Neuron (in vitro differentiated cells): ENCODE data around the gene ZNF391.
"Not testable (repeated sequence)": the region's sequence is repeated elsewhere in the genome, so short reads cannot be mapped to it uniquely, and the experiment has no call there.

ENCODE experiments used
- H2AFZ ChIP-seq: one replicate; pipeline ENCODE4 v1.6.1; 2013; ENCODE audit warnings: low read depth, mild to moderate bottlenecking, inconsistent platforms, low read length, moderate library complexity
- H3K27me3 ChIP-seq: one replicate; pipeline ENCODE4 v1.6.1; 2013; ENCODE audit warnings: low read length; ENCODE audit not compliant: insufficient read depth
- H3K36me3 ChIP-seq: one replicate; pipeline ENCODE4 v1.6.1; 2013; ENCODE audit warnings: low read length; ENCODE audit not compliant: insufficient read depth
- H3K4me1 ChIP-seq: one replicate; pipeline ENCODE4 v1.6.1; 2013; ENCODE audit warnings: low read length; ENCODE audit not compliant: insufficient read depth
- H3K4me3 ChIP-seq: 2 replicates; pipeline ENCODE4 v1.5.1; 2013; ENCODE audit warnings: mild to moderate bottlenecking, low read length, moderate library complexity
- H3K9me3 ChIP-seq: one replicate; pipeline ENCODE4 v1.6.1; 2013; ENCODE audit warnings: low read length

ZNF391 gene

DNA sequence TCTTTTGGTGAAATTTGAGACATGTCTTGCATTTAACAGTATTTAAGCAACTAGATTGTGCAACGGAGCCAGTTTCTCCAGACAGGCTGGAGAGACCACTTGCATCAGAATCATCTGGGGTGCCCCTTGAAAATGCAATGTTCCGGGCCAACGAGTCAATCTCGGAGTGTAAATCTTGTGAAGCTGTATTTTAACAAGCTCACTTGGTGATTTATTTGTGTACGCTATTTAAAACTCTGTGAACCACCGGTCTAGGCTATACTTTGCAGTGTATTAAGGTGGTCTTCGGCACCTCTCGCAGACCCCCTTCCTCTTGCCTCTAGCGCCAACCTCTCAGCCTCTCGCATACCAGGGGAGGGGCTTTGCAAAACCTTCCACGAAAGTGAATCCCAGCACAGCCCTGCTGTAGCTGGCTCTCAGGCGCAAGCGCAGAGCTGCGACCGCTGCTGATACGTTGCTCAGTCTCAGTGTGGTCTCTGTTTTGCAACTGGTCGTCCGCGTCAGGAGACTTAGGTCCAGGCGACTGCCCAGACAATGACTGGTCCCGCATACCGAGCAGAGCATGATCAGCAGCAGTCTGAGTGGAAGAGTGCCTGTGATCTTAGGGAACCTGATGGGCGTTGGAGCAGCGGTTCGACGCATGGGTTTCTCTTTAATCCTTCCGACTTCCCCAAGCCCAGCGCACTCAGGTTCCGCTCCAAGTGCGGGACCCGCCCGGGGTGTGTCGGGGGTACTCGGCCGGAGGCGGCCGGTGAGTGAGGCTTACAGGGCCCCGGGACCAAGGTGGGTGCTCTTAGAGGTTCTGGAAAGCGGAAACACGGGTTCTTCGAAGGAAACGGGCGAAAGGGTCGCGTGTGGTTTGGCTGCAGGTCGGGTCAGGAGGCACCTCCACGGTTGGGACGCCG lies at the start of gene ZNF391:
Gene ZNF391, plus strand, starts transcription at position 467 of the 905 bp plus-strand sequence. CDS start 11,612 bp downstream, outside the sequence.
- Histone ChIP-seq H2AFZ (peak within 1 kb of the TSS; percentile 77), H3K36me3 (no peaks in the 10 kb centered on the region), H3K4me3 (peak within 1 kb of the TSS; percentile 49), H3K4me1 (peaks cover 7% of the 10 kb centered on the region), H3K9me3 (no peaks in the 10 kb centered on the region), H3K27me3 (no peaks in the 10 kb centered on the region)

DNA sequence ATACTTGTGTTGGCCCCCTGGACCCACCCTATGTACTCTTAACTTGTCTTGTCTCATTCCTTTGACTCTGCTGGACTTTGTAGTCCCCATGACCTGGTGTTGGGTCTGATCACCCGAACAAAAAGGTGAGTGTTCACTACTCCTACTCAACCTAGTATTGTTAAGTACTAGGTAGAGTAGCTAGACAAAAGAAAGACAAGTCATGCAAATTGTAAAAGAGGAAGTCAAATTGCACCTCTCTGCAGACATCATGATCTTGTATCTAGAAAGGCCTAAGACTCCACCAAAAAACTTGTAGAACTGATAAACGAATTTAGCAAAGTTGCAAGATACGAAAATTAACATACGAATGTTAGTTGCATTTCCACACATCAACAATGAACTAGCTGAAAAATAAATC lies 35.7 kb upstream of the ZNF391 start:
- Histone ChIP-seq H3K4me1 (no peaks in the 10 kb centered on the region), H2AFZ (no peak overlapping the region), H3K4me3 (no peak overlapping the region), H3K36me3 (no peaks in the 10 kb centered on the region), H3K27me3 (no peaks in the 10 kb centered on the region), H3K9me3 (no peaks in the 10 kb centered on the region)

DNA sequence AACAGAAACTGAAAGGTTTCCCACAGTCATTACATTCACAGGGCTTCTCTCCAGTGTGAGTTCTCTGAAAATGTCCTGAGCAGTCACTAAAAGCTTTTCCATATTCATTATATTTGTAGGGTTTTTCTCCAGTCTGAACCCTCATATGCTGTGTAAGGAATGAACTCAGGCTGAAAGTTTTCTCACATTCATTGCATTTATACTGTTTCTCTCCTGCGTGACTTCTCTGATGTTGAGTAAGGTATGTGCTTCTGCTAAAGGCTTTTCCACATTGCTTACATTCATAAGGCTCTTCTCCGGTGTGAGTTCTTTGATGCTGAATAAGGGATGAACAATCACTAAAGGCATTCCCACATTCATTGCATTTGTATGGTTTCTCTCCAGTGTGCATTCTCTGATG lies 29.8 kb upstream of the ZNF391 start:
- H3K36me3 ChIP-seq = no peaks in the 10 kb centered on the region
- H2AFZ ChIP-seq = no peak overlapping the region
- H3K4me1 ChIP-seq = no peaks in the 10 kb centered on the region
- peaks cover 6% of the 10 kb centered on the region for H3K9me3 ChIP-seq
- no peaks in the 10 kb centered on the region for H3K27me3 ChIP-seq
- no peak overlapping the region for H3K4me3 ChIP-seq

GRCh38 chr6:27359231-27359630 lies 29.3 kb upstream of the ZNF391 start:
- no peak overlapping the region for H2AFZ ChIP-seq
- no peaks in the 10 kb centered on the region for H3K4me1 ChIP-seq
- peaks cover 6% of the 10 kb centered on the region for H3K9me3 ChIP-seq
- no peaks in the 10 kb centered on the region for H3K36me3 ChIP-seq
- no peak overlapping the region for H3K4me3 ChIP-seq
- H3K27me3 ChIP-seq = no peaks in the 10 kb centered on the region

- Histone ChIP-seq H3K4me1 (no peaks in the 10 kb centered on the region), H3K36me3 (no peaks in the 10 kb centered on the region), H3K9me3 (no peaks in the 10 kb centered on the region), H2AFZ (no peak overlapping the region), H3K27me3 (no peaks in the 10 kb centered on the region), H3K4me3 (no peak overlapping the region)
These were observed 20.4 kb upstream of the ZNF391 start for GRCh38 chr6:27368202-27368601.

- Histone ChIP-seq H3K27me3 (no peaks in the 10 kb centered on the region), H2AFZ (no peak overlapping the region), H3K9me3 (no peaks in the 10 kb centered on the region), H3K4me3 (no peak overlapping the region), H3K36me3 (no peaks in the 10 kb centered on the region), H3K4me1 (no peaks in the 10 kb centered on the region)
These were observed 18.2 kb upstream of the ZNF391 start for GRCh38 chr6:27370391-27370790.

DNA sequence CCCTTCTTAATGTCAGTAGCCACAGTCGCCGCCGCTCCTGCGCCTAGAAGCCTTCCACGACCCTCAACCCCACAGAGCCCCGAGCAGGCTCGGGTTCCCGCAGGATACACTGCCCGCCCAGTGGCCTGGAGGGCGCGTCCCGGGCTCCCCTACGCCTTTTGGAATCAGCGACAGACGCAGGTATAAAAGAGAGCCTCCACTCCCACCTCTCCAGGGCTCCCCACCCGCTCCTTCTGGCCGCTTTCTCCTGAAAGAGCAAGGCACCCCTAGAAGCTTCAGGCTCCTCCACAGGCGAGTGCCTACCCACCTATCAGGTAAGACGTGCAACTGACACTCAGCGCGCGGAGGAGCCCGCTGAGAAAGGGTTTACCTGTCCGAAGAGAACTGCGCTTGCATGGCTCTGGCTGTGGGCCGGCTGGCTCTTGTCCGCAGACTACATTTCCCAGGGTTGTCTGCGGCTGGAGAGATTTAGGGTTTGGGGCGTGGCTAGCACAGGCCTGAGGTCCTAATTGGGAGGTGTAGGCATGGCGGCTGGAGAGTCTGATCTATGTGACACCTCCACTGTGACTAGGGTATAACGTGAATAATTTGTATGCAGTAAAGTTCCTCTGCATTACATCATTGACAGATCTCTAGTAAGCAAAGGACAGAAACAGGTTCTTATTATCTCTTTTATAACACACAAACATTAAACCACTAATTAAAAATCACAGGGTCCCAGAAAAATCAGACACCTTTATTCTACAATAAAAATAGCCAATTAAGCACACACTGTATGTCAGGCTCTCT lies 13.5 kb upstream of the ZNF391 start:
- Histone ChIP-seq H2AFZ (peak overlapping the region; percentile 51), H3K4me3 (peak overlapping the region; percentile 31), H3K9me3 (no peaks in the 10 kb centered on the region), H3K36me3 (no peaks in the 10 kb centered on the region), H3K27me3 (peaks cover 3% of the 10 kb centered on the region), H3K4me1 (no peaks in the 10 kb centered on the region)

DNA sequence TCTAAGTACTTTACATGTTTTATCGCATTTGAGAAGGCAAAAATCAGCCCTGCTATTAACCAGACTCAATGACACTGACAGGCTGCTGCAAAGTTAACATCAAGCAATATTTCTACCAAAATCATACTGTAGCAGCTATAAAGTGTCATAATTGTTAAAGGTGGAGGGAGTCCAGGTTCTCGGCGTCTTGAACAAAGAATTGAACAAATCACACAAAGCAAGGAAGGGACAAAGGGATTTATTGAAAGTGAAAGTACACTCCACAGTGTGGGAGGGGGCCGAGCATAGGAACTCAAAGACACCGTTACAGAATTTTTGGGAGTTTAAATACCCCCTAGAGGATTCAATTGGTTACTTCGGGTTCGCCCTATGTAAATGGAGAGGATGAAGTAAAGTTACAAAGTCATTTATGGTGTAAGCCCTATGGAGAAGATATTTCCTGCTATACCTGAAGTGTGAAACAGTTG lies 12.9 kb upstream of the ZNF391 start:
- Histone ChIP-seq H3K4me3 (peak overlapping the region; percentile 31), H3K27me3 (peaks cover 3% of the 10 kb centered on the region), H3K4me1 (no peaks in the 10 kb centered on the region), H2AFZ (peak overlapping the region; percentile 51), H3K36me3 (no peaks in the 10 kb centered on the region), H3K9me3 (no peaks in the 10 kb centered on the region)

DNA sequence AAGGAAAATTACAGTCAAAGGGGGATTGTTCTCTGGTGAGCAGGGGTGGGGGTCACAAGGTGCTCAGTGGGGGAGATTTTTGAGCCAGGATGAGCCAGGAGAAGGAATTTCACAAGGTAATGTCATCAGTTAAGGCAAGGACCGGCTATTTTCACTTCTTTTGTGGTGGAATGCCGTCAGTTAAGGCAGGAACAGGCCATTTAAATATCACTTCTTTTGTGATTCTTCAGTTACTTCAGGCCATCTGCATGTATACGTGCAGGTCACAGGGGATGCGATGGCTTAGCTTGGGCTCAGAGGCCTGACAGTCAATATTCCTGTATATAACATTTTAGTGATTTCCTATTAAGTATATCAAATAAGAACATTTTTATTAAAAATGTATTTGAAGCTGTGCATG lies 10.2 kb upstream of the ZNF391 start:
- H3K9me3 ChIP-seq, H3K4me1 ChIP-seq, H2AFZ ChIP-seq, H3K27me3 ChIP-seq, H3K36me3 ChIP-seq, H3K4me3 ChIP-seq: not testable (repeated sequence)

- not testable (repeated sequence) for H3K4me3 ChIP-seq, H2AFZ ChIP-seq, H3K9me3 ChIP-seq, H3K36me3 ChIP-seq, H3K27me3 ChIP-seq, H3K4me1 ChIP-seq
These were observed 7.6 kb upstream of the ZNF391 start for GRCh38 chr6:27381001-27381400.

DNA sequence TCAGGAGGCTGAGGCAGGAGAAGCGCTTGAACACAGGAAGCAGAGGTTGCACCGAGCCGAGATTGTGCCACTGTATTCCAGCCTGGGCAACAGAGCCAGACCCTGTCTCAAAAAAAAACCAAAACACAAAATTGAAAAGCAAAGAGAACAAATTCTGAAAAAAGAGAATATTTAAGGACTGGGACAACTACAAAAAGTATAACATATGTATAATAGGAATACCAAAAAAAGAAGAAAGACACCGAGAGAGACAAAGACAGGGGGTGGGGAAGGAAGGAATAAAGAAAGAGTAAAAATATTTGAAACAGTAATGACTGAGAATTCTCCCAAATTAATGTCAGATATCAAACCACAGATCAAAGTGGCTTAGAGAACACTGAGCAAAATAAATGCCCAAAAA lies 5.5 kb upstream of the ZNF391 start:
- Histone ChIP-seq H2AFZ (no peak overlapping the region), H3K27me3 (no peaks in the 10 kb centered on the region), H3K4me3 (no peak overlapping the region), H3K4me1 (peaks cover 5% of the 10 kb centered on the region), H3K9me3 (no peaks in the 10 kb centered on the region), H3K36me3 (no peaks in the 10 kb centered on the region)

- Histone ChIP-seq H3K27me3 (no peaks in the 10 kb centered on the region), H3K4me1 (peaks cover 5% of the 10 kb centered on the region), H3K36me3 (no peaks in the 10 kb centered on the region), H3K9me3 (no peaks in the 10 kb centered on the region), H3K4me3 (no peak overlapping the region), H2AFZ (no peak overlapping the region)
These were observed 5.1 kb upstream of the ZNF391 start for GRCh38 chr6:27383481-27383880.

DNA sequence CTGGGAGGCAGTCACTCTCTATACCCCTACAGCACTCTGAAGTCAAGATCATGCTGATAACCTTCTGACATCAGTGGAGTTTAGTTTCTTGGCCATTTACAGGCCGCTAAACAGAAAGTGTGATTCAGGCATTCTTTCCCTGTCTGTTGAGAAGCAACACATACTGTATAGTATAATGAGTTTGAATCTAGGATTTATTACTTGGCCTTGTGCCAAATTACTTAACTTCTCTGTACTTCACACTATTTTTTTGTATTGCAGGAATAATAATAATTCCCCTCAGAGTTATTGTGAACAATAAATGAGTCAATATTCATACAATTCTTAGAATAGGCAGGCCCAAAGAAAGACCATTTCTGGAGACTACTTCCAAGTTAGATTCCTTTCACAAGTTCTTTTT lies 4.1 kb downstream of the ZNF391 start:
- no peaks in the 10 kb centered on the region for H3K36me3 ChIP-seq
- H2AFZ ChIP-seq = no peak overlapping the region
- H3K9me3 ChIP-seq = peaks cover 12% of the 10 kb centered on the region
- H3K27me3 ChIP-seq = no peaks in the 10 kb centered on the region
- peaks cover 6% of the 10 kb centered on the region for H3K4me1 ChIP-seq
- H3K4me3 ChIP-seq = no peak overlapping the region
